HepG2 (cell line): ENCODE results near the gene VSIG2. TPM values are rescaled to one million over a fixed set of nuclear protein-coding genes. Genes with fewer than 3 reads are reported as not detected.

Source experiments
- CAMTA2 ChIP-seq: sonication (generic); formaldehyde crosslinking; IDR thresholded peaks from 2 replicates; pipeline ENCODE4 v1.4.0; 2020; ENCODE audit warnings: mild to moderate bottlenecking, missing genetic modification reagents, borderline replicate concordance
- FOXK1 ChIP-seq: sonication (generic); formaldehyde crosslinking; IDR thresholded peaks from 2 replicates; pipeline ENCODE4 v1.4.0; 2020; ENCODE audit warnings: low read depth, missing genetic modification reagents, borderline replicate concordance
- ZNF12 ChIP-seq: sonication (generic); formaldehyde crosslinking; IDR thresholded peaks from 2 replicates; pipeline ENCODE4 v1.5.0; 2020; ENCODE audit warnings: missing genetic modification reagents
- ZNF235 ChIP-seq: sonication (generic); formaldehyde crosslinking; IDR thresholded peaks from 2 replicates; pipeline ENCODE4 v1.8.1; 2023; ENCODE audit warnings: mild to moderate bottlenecking, missing genetic modification reagents, borderline replicate concordance
- ZNF382 ChIP-seq: sonication (generic); formaldehyde crosslinking; IDR thresholded peaks from 2 replicates; pipeline ENCODE4 v1.5.0; 2020; ENCODE audit warnings: missing genetic modification reagents, mild to moderate bottlenecking, borderline replicate concordance
- ZNF720 ChIP-seq: sonication (generic); formaldehyde crosslinking; IDR thresholded peaks from 2 replicates; pipeline ENCODE4 v1.4.0; 2020; ENCODE audit warnings: missing genetic modification reagents
- ZNF879 ChIP-seq: sonication (generic); formaldehyde crosslinking; IDR thresholded peaks from 2 replicates; pipeline ENCODE4 v1.8.1; 2023; ENCODE audit warnings: missing genetic modification reagents
- polyA plus RNA-seq, 8 experiments: library from polyadenylated mRNA; depleted of rRNA in 3 of 8; stranded (reverse) in 7 of 8; unstranded in 1 of 8; fragments of >200 nt; fragmentation: Illumina TruSeq in 4 of 8; extraction: Trizol in 4 of 8; gene quantifications; 2 replicates each; pipeline versions ENCODE4 v1.2.1 to v1.2.3, GENCODE V29; 2011 to 2016; ENCODE audit warnings: low read depth in 4 of 8, missing spikeins in 1 of 8, mixed read lengths in 1 of 8; ENCODE audit not compliant: insufficient read depth in 1 of 8
- total RNA-seq, 5 experiments: library from RNA; depleted of rRNA; stranded (reverse); fragments of >200 nt; fragmentation: Illumina TruSeq; extraction: Trizol; gene quantifications; 2 replicates each; pipeline ENCODE4 v1.2.3, GENCODE V29; 2016; ENCODE audit warnings: low read depth in 1 of 5
- TF ChIP-seq, protein P1 (sequence below): sonication (generic); formaldehyde crosslinking; IDR thresholded peaks from 2 replicates; pipeline ENCODE4 v1.4.0; 2020; ENCODE audit warnings: missing genetic modification reagents
- TF ChIP-seq, protein P2 (sequence below): sonication (generic); formaldehyde crosslinking; IDR thresholded peaks from 2 replicates; pipeline ENCODE4 v1.4.0; 2020; ENCODE audit warnings: mild to moderate bottlenecking, missing genetic modification reagents
- TF ChIP-seq, protein P3 (sequence below): sonication (generic); formaldehyde crosslinking; IDR thresholded peaks from 2 replicates; pipeline ENCODE4 v1.4.0; 2020; ENCODE audit warnings: missing genetic modification reagents
- TF ChIP-seq, protein P4 (sequence below): sonication (generic); formaldehyde crosslinking; IDR thresholded peaks from 2 replicates; pipeline ENCODE4 v1.4.0; 2020; ENCODE audit warnings: missing genetic modification reagents, mild to moderate bottlenecking, borderline replicate concordance
- TF ChIP-seq, protein P5 (sequence below): sonication (generic); formaldehyde crosslinking; IDR thresholded peaks from 2 replicates; pipeline ENCODE4 v1.5.1; 2020; ENCODE audit warnings: missing genetic modification reagents, mild to moderate bottlenecking, borderline replicate concordance

VSIG2 gene
- total and polyA plus RNA-seq, 2 of the 13 experiments (the other 11 are each of a cell fraction or from before 2014, with no cell fraction given): 0.80 to 2.7 TPM

DNA sequence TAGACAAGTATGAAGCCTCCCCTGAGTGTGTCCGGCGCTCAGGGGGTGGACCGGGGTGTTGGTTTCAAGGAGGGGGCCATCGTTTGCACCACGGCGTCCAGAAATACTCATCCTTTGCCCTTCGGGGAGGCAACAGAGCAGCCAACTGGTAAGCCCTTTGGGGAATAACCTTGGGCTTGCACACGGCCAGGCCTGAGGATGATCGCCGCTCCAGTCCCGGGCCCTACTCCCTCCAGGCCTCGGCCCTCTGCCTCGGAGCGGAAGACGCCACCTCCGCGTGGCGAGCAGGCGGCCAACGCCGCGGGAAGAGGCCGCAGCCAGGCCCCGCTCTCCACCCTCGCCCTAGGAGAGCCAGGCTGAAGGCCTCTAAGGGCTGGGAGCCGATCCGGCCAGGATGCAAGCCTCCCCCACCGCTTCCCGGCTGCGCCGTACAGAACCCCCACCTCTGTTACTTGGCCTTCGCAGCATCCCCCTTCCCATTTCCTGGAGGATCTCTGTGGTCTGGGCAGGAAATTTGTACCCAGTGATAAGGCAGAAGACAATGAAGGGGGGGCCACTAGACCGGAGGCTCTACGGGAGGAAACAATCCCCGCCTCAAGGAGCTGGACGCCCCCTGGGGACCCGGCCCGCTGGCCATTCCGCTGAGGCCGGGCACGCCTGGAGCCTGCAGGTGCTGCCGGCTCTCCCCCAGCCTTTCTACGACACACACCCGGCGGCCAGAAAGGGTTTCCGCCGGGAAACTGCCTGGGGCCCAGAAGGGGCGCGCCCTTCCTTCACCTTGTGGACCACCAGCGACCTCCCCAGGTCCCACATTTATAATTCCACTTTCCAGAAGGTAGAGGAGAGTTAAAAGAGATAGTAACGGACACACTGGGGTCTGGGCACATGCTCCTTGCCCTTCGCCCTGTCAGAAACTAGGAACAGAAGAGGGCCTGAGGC, 7.5 kb upstream of the VSIG2 start (continued):
- TF ChIP-seq, protein P1, sequence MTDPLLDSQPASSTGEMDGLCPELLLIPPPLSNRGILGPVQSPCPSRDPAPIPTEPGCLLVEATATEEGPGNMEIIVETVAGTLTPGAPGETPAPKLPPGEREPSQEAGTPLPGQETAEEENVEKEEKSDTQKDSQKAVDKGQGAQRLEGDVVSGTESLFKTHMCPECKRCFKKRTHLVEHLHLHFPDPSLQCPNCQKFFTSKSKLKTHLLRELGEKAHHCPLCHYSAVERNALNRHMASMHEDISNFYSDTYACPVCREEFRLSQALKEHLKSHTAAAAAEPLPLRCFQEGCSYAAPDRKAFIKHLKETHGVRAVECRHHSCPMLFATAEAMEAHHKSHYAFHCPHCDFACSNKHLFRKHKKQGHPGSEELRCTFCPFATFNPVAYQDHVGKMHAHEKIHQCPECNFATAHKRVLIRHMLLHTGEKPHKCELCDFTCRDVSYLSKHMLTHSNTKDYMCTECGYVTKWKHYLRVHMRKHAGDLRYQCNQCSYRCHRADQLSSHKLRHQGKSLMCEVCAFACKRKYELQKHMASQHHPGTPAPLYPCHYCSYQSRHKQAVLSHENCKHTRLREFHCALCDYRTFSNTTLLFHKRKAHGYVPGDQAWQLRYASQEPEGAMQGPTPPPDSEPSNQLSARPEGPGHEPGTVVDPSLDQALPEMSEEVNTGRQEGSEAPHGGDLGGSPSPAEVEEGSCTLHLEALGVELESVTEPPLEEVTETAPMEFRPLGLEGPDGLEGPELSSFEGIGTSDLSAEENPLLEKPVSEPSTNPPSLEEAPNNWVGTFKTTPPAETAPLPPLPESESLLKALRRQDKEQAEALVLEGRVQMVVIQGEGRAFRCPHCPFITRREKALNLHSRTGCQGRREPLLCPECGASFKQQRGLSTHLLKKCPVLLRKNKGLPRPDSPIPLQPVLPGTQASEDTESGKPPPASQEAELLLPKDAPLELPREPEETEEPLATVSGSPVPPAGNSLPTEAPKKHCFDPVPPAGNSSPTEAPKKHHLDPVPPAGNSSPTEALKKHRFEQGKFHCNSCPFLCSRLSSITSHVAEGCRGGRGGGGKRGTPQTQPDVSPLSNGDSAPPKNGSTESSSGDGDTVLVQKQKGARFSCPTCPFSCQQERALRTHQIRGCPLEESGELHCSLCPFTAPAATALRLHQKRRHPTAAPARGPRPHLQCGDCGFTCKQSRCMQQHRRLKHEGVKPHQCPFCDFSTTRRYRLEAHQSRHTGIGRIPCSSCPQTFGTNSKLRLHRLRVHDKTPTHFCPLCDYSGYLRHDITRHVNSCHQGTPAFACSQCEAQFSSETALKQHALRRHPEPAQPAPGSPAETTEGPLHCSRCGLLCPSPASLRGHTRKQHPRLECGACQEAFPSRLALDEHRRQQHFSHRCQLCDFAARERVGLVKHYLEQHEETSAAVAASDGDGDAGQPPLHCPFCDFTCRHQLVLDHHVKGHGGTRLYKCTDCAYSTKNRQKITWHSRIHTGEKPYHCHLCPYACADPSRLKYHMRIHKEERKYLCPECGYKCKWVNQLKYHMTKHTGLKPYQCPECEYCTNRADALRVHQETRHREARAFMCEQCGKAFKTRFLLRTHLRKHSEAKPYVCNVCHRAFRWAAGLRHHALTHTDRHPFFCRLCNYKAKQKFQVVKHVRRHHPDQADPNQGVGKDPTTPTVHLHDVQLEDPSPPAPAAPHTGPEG (CRISPR knock-in tag): 0 out of 2 replicates have a peak, but pooled peaks have one; percentile 40
- TF ChIP-seq CAMTA2 (CRISPR knock-in tag): 0 out of 2 replicates have a peak, but pooled peaks have one; percentile 58
- TF ChIP-seq, protein P2, sequence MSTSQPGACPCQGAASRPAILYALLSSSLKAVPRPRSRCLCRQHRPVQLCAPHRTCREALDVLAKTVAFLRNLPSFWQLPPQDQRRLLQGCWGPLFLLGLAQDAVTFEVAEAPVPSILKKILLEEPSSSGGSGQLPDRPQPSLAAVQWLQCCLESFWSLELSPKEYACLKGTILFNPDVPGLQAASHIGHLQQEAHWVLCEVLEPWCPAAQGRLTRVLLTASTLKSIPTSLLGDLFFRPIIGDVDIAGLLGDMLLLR (CRISPR knock-in tag): peak; percentile 88; the same call in 1 of the 2 replicates
- no peak for TF ChIP-seq ZNF382 (CRISPR knock-in tag)
- 0 out of 2 replicates have a peak, but pooled peaks have one; percentile 33 for TF ChIP-seq ZNF12 (CRISPR knock-in tag)
- TF ChIP-seq, protein P3, sequence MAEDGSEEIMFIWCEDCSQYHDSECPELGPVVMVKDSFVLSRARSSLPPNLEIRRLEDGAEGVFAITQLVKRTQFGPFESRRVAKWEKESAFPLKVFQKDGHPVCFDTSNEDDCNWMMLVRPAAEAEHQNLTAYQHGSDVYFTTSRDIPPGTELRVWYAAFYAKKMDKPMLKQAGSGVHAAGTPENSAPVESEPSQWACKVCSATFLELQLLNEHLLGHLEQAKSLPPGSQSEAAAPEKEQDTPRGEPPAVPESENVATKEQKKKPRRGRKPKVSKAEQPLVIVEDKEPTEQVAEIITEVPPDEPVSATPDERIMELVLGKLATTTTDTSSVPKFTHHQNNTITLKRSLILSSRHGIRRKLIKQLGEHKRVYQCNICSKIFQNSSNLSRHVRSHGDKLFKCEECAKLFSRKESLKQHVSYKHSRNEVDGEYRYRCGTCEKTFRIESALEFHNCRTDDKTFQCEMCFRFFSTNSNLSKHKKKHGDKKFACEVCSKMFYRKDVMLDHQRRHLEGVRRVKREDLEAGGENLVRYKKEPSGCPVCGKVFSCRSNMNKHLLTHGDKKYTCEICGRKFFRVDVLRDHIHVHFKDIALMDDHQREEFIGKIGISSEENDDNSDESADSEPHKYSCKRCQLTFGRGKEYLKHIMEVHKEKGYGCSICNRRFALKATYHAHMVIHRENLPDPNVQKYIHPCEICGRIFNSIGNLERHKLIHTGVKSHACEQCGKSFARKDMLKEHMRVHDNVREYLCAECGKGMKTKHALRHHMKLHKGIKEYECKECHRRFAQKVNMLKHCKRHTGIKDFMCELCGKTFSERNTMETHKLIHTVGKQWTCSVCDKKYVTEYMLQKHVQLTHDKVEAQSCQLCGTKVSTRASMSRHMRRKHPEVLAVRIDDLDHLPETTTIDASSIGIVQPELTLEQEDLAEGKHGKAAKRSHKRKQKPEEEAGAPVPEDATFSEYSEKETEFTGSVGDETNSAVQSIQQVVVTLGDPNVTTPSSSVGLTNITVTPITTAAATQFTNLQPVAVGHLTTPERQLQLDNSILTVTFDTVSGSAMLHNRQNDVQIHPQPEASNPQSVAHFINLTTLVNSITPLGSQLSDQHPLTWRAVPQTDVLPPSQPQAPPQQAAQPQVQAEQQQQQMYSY (CRISPR knock-in tag): 0 out of 2 replicates have a peak, but pooled peaks have one; percentile 14
- no peak for TF ChIP-seq ZNF720 (CRISPR knock-in tag)
- peak; percentile 89 for TF ChIP-seq ZNF879 (CRISPR knock-in tag)
- TF ChIP-seq, protein P4, sequence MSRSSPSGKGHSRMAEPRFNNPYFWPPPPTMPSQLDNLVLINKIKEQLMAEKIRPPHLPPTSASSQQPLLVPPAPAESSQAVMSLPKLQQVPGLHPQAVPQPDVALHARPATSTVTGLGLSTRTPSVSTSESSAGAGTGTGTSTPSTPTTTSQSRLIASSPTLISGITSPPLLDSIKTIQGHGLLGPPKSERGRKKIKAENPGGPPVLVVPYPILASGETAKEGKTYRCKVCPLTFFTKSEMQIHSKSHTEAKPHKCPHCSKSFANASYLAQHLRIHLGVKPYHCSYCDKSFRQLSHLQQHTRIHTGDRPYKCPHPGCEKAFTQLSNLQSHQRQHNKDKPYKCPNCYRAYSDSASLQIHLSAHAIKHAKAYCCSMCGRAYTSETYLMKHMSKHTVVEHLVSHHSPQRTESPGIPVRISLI (CRISPR knock-in tag): no peak
- TF ChIP-seq, protein P5, sequence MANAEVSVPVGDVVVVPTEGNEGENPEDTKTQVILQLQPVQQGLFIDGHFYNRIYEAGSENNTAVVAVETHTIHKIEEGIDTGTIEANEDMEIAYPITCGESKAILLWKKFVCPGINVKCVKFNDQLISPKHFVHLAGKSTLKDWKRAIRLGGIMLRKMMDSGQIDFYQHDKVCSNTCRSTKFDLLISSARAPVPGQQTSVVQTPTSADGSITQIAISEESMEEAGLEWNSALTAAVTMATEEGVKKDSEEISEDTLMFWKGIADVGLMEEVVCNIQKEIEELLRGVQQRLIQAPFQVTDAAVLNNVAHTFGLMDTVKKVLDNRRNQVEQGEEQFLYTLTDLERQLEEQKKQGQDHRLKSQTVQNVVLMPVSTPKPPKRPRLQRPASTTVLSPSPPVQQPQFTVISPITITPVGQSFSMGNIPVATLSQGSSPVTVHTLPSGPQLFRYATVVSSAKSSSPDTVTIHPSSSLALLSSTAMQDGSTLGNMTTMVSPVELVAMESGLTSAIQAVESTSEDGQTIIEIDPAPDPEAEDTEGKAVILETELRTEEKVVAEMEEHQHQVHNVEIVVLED (CRISPR knock-in tag): no peak
- 0 out of 2 replicates have a peak, but pooled peaks have one; percentile 17 for TF ChIP-seq FOXK1 (CRISPR knock-in tag)
- TF ChIP-seq ZNF235 (CRISPR knock-in tag): 0 out of 2 replicates have a peak, but pooled peaks have one; percentile 34
